Brain microvascular endothelial cell (primary cell): ENCODE measurements around the gene HSD3B7.
"Not testable (repeated sequence)": the region's sequence is repeated elsewhere in the genome, so short reads cannot be mapped to it uniquely, and the experiment has no call there.

ENCODE experiments used
- DNase-seq: peaks from one replicate; pipeline ENCODE4 v3.0.0-alpha.2; 2020
- H3K27ac ChIP-seq: fragments of 250-450 bp; sonication (Bioruptor Pico); 2 replicates; pipeline ENCODE4 v1.5.1; 2020; ENCODE audit warnings: mild to moderate bottlenecking, moderate library complexity
- H3K27me3 ChIP-seq: fragments of 250-450 bp; sonication (Bioruptor Pico); replicated peaks from 2 replicates; pipeline ENCODE4 v1.5.1; 2020; ENCODE audit warnings: mild to moderate bottlenecking
- H3K36me3 ChIP-seq: fragments of 250-450 bp; sonication (Bioruptor Pico); replicated peaks from 2 replicates; pipeline ENCODE4 v1.5.1; 2020; ENCODE audit warnings: mild to moderate bottlenecking
- H3K4me3 ChIP-seq: 2 replicates; pipeline ENCODE4 v1.5.1; 2011; ENCODE audit warnings: low read depth, mild to moderate bottlenecking, control low read depth, low read length, moderate library complexity
- in situ Hi-C: cut with HindIII; loops from 2 replicates; pipeline ENCODE4 v1.10.0; 2017; ENCODE audit warnings: low sequenced_read_pairs, low pct_ligation_motif_present
- TF ChIP-seq, protein P1 (sequence below): IDR thresholded peaks from 2 replicates; pipeline ENCODE4 v1.5.1; 2011; ENCODE audit warnings: low read depth, mild to moderate bottlenecking, moderate library complexity, low read length, control low read depth, inconsistent platforms; ENCODE audit errors: missing control alignments

The HSD3B7 gene

GRCh38 chr16:30984669-30985400 is at the start of gene HSD3B7:
Gene HSD3B7 (plus strand): TSS chr16:30985207. CDS start chr16:30985659, 452 bp downstream.
- DNase-seq: peak; percentile 61

GRCh38 chr16:30937692-30938091 is 47.3 kb upstream of the HSD3B7 start:
- TF ChIP-seq, protein P1, sequence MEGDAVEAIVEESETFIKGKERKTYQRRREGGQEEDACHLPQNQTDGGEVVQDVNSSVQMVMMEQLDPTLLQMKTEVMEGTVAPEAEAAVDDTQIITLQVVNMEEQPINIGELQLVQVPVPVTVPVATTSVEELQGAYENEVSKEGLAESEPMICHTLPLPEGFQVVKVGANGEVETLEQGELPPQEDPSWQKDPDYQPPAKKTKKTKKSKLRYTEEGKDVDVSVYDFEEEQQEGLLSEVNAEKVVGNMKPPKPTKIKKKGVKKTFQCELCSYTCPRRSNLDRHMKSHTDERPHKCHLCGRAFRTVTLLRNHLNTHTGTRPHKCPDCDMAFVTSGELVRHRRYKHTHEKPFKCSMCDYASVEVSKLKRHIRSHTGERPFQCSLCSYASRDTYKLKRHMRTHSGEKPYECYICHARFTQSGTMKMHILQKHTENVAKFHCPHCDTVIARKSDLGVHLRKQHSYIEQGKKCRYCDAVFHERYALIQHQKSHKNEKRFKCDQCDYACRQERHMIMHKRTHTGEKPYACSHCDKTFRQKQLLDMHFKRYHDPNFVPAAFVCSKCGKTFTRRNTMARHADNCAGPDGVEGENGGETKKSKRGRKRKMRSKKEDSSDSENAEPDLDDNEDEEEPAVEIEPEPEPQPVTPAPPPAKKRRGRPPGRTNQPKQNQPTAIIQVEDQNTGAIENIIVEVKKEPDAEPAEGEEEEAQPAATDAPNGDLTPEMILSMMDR: no peak
- Histone ChIP-seq H3K36me3 (peaks cover 41% of the 10 kb centered on the region), H3K27me3 (no peaks in the 10 kb centered on the region), H3K27ac (no peak overlapping the region), H3K4me3 (no peak overlapping the region)
- in situ Hi-C loops: loop anchor here (25.0 kb wide), 1 partner anchor 525 kb away; the partner anchor contains the start of genes ARMC5 and TGFB1I1
- no peak for DNase-seq

More at GRCh38 chr16:30984669-30985400, at the start of gene HSD3B7:
- Histone ChIP-seq H3K36me3 (peaks cover 16% of the 10 kb centered on the region), H3K27ac (no peak within 1 kb of the TSS), H3K4me3 (peak within 1 kb of the TSS; percentile 35), H3K27me3 (no peaks in the 10 kb centered on the region)
- TF ChIP-seq, protein P1: peak; percentile 96
- in situ Hi-C loops: no loop called here

DNA sequence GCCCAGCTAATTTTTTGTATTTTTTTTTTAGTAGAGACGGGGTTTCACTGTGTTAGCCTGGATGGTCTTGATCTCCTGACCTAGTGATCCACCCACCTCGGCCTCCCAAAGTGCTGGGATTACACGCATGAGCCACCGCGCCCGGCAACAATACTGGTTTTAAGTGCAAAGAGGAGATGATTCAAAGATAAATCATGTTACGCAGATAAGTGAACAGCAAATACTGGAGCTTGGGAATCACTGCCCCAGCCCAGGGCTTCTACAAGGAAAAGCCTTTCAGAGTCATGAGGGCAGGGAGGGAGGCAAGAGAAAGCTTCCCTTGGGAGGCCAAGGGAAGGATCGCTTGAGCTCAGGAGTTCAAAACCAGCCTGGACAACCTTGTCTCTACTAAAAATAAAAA is 45.4 kb upstream of the HSD3B7 start:
- peaks cover 38% of the 10 kb centered on the region for H3K36me3 ChIP-seq
- H3K27me3 ChIP-seq, H3K4me3 ChIP-seq: not testable (repeated sequence)
- in situ Hi-C loops: loop anchor here (25.0 kb wide), 1 partner anchor 523 kb away; the partner anchor contains the start of genes ARMC5 and TGFB1I1
- peak; percentile 61 for DNase-seq
- H3K27ac ChIP-seq: peak overlapping the region; percentile 83

DNA sequence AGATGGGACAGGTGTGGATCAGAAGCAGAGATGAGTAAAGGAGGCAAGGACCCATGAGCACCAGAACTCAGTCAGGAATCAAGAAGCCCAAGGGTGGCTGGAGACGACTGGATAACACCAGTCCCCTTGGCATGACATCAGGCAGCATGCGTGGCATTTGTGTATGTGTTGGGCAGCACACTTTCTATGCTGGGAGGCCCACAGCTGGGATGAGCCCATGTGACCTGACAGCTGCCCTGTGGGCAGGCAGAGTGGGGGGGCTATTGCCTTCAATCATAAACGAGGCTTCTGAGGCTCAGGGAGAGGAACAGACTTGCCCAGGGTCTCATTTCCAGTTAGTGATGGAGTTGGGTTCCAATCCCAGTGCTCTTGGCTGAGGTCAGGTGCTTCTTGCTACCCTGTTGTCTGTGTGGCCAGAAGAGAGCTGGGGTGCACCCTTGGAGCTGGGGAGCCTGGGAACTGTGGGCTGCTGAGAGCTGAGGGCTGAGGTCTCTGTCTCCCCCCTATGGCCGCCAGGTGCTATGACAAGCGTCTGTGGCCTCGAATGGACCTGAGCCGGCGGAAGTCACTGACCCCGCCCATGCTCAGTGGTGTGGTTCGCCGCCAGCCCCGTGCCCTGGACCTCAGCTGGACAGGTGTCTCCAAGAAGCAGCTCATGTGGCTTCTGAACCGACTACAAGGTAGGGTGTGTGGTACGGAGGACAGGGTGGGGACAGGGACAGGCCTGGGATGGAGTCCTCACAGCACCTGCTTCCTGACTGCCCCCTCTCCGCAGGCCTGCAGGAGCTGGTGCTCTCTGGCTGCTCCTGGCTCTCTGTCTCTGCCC is 43.2 kb upstream of the HSD3B7 start:
- Histone ChIP-seq H3K27me3 (no peaks in the 10 kb centered on the region), H3K4me3 (no peak overlapping the region)
- TF ChIP-seq, protein P1: peak; percentile 95

GRCh38 chr16:30942426-30942806 is 42.6 kb upstream of the HSD3B7 start:
- Histone ChIP-seq H3K27ac (no peak overlapping the region), H3K27me3 (no peaks in the 10 kb centered on the region), H3K36me3 (peaks cover 27% of the 10 kb centered on the region), H3K4me3 (no peak overlapping the region)
- TF ChIP-seq, protein P1: no peak
- DNase-seq: no peak
- in situ Hi-C loops: loop anchor here (25.0 kb wide), 1 partner anchor 520 kb away; the partner anchor contains the start of genes ARMC5 and TGFB1I1

More for the DNA sequence above, 43.2 kb upstream of the HSD3B7 start:
- Histone ChIP-seq H3K27ac (no peak overlapping the region), H3K36me3 (peaks cover 32% of the 10 kb centered on the region)
- in situ Hi-C loops: loop anchor here (25.0 kb wide), 1 partner anchor 520 kb away; the partner anchor contains the start of genes ARMC5 and TGFB1I1
- DNase-seq: peak; percentile 70

GRCh38 chr16:30944352-30944751 is 40.7 kb upstream of the HSD3B7 start:
- in situ Hi-C loops: loop anchor here (25.0 kb wide), 1 partner anchor 518 kb away; the partner anchor contains the start of genes ARMC5 and TGFB1I1
- no peak overlapping the region for H3K4me3 ChIP-seq
- no peak overlapping the region for H3K27ac ChIP-seq
- no peaks in the 10 kb centered on the region for H3K27me3 ChIP-seq
- TF ChIP-seq, protein P1: no peak
- no peak for DNase-seq
- H3K36me3 ChIP-seq: peaks cover 27% of the 10 kb centered on the region
